Raji (cell line): ENCODE results near the gene RUNDC3A.

Experiments
- POLR2A ChIP-seq: IDR thresholded peaks from 2 replicates; pipeline ENCODE4 v1.6.1; 2011; ENCODE audit warnings: low read depth, low read length, control low read depth; ENCODE audit not compliant: insufficient read depth

RUNDC3A gene

GRCh38 chr17:44279666-44280391, 28.6 kb upstream of the RUNDC3A start:
- no peak for TF ChIP-seq POLR2A

- TF ChIP-seq POLR2A, result no peak
Observed at GRCh38 chr17:44280392-44280937, 27.9 kb upstream of the RUNDC3A start.

- TF ChIP-seq POLR2A, result no peak
Observed at GRCh38 chr17:44281570-44281969, 26.8 kb upstream of the RUNDC3A start.

GRCh38 chr17:44282264-44282663, 26.1 kb upstream of the RUNDC3A start:
- no peak for TF ChIP-seq POLR2A

- TF ChIP-seq POLR2A, result no peak
Observed at GRCh38 chr17:44283344-44284023, 24.9 kb upstream of the RUNDC3A start.

GRCh38 chr17:44284024-44284400, 24.4 kb upstream of the RUNDC3A start:
- no peak for TF ChIP-seq POLR2A

- TF ChIP-seq POLR2A, result no peak
Observed at GRCh38 chr17:44287651-44288050, 20.8 kb upstream of the RUNDC3A start.

GRCh38 chr17:44293509-44294226, 14.7 kb upstream of the RUNDC3A start:
- no peak for TF ChIP-seq POLR2A

GRCh38 chr17:44297975-44298374, 10.4 kb upstream of the RUNDC3A start:
- TF ChIP-seq POLR2A, result no peak

- no peak for TF ChIP-seq POLR2A
Observed at GRCh38 chr17:44304651-44305050, 3.8 kb upstream of the RUNDC3A start.

GRCh38 chr17:44307387-44308186, 814 bp upstream of the RUNDC3A start:
- TF ChIP-seq POLR2A, result no peak

- no peak for TF ChIP-seq POLR2A
Observed at GRCh38 chr17:44308865-44309264, 464 bp downstream of the RUNDC3A start.

- TF ChIP-seq POLR2A, result no peak
Observed at GRCh38 chr17:44309472-44309871, 1.1 kb downstream of the RUNDC3A start.

GRCh38 chr17:44310188-44310587, 1.8 kb downstream of the RUNDC3A start:
- no peak for TF ChIP-seq POLR2A
